EH (cell line): ENCODE results near the gene ANKS1A.
"Not testable (repeated sequence)": the region's sequence is repeated elsewhere in the genome, so short reads cannot be mapped to it uniquely, and the experiment has no call there.

ENCODE experiments used
- DNase-seq: peaks from one replicate; pipeline ENCODE4 v3.0.0-alpha.2; 2015; ENCODE audit warnings: low read depth

ANKS1A gene

GRCh38 chr6:35086282-35086632 lies 197.2 kb downstream of the ANKS1A start:
- no peak for DNase-seq

GRCh38 chr6:35086636-35087360 lies 197.7 kb downstream of the ANKS1A start:
- no peak for DNase-seq

GRCh38 chr6:35087361-35088280 lies 198.6 kb downstream of the ANKS1A start:
- no peak for DNase-seq

GRCh38 chr6:35088281-35089215 lies 199.5 kb downstream of the ANKS1A start:
- DNase-seq: no peak

GRCh38 chr6:35089216-35089934 lies 200.3 kb downstream of the ANKS1A start:
- no peak for DNase-seq

GRCh38 chr6:35089935-35090505 lies 201.0 kb downstream of the ANKS1A start:
- peak; percentile 93 for DNase-seq

GRCh38 chr6:35090734-35091133 lies 201.7 kb downstream of the ANKS1A start:
- no peak for DNase-seq

GRCh38 chr6:35091346-35092083 lies 202.5 kb downstream of the ANKS1A start:
- DNase-seq: peak; percentile 37

- DNase-seq: peak; percentile 88
These were observed 203.5 kb downstream of the ANKS1A start for GRCh38 chr6:35092362-35093117.

- DNase-seq: peak; percentile 64
These were observed 204.0 kb downstream of the ANKS1A start for GRCh38 chr6:35093118-35093445.

- DNase-seq: no peak
These were observed 204.7 kb downstream of the ANKS1A start for GRCh38 chr6:35093783-35094182.

GRCh38 chr6:35094183-35094582 lies 205.1 kb downstream of the ANKS1A start:
- DNase-seq: peak; percentile 15

- peak; percentile 97 for DNase-seq
These were observed 207.2 kb downstream of the ANKS1A start for GRCh38 chr6:35096129-35096862.

- DNase-seq: no peak
These were observed 210.1 kb downstream of the ANKS1A start for GRCh38 chr6:35099116-35099515.

- no peak for DNase-seq
These were observed 216.0 kb downstream of the ANKS1A start for GRCh38 chr6:35105078-35105477.

GRCh38 chr6:35106061-35106460 lies 217.0 kb downstream of the ANKS1A start:
- DNase-seq: not testable (repeated sequence)

GRCh38 chr6:35107208-35107607 lies 218.2 kb downstream of the ANKS1A start:
- DNase-seq: not testable (repeated sequence)

GRCh38 chr6:35107761-35108160 lies 218.7 kb downstream of the ANKS1A start:
- DNase-seq: not testable (repeated sequence)

- no peak for DNase-seq
These were observed 219.3 kb downstream of the ANKS1A start for GRCh38 chr6:35108309-35108885.
